Body of pancreas (tissue), 4 donors: ENCODE results near the gene CABP5.

ENCODE experiments used
- CTCF ChIP-seq, 7 experiments: fragments of 450-650 bp in 4 of 7; fragments of 200-600 bp in 3 of 7; sonication (generic) in 3 of 7; IDR thresholded peaks; one replicate each; pipeline ENCODE4 v1.5.1; 2016 to 2019; ENCODE audit warnings: antibody characterized with exemption in 7 of 7
- POLR2A ChIP-seq, 3 donors: fragments of 450-650 bp; IDR thresholded peaks; one replicate each; pipeline ENCODE4 v1.6.1; 2016; ENCODE audit warnings: antibody characterized with exemption in 3 of 3, mild to moderate bottlenecking in 2 of 3

DNA sequence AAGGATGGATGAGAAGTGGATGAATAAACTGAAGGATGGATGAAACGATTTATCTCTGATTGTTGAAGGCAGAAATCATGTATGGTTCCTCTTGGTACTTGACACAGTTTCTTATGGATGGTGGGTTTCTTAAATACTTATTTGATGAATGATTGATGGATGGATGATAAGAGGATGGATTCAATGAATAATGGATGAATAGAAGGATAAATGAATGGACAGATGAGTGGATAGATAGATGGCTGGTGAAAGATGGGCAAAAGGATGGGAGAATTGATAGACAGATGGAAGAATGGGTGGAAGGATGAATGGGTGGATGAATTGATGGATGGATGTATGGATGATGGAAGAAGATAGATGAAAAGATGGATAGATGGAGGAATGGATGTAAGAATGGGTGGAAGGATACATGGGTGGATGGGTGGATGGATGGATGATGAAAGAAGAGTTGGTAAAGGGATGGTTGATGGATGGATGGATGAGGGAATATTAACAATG is 47.6 kb downstream of the CABP5 start:
- TF ChIP-seq CTCF (IDR thresholded peaks at IDR 0.05) (no peak), POLR2A (IDR thresholded peaks at IDR 0.05) (no peak)
